Measurements from ENCODE around the gene TMPRSS3.

TMPRSS3 gene

DNA sequence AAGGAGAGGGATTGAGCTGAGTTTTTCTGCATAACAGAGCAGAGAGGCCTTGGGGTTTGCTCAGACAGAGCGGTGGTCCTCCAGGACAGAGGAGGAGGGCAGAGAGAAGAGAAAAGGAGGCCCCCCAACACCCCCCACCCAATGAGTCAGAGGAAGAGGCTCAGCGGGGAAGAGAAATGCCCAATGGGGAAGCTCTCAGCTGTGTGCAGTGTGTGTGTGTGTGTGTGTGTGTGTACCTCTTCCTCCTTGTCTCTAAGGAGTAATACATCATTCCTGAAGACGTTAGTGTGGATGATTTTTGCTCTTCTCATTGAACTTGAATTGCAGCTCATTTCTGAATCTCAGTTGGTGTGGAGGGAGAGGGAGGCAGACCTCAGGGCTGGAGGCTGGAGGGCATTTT lies 8.7 kb downstream of the TMPRSS3 start:
- no peak for DNase-seq

DNA sequence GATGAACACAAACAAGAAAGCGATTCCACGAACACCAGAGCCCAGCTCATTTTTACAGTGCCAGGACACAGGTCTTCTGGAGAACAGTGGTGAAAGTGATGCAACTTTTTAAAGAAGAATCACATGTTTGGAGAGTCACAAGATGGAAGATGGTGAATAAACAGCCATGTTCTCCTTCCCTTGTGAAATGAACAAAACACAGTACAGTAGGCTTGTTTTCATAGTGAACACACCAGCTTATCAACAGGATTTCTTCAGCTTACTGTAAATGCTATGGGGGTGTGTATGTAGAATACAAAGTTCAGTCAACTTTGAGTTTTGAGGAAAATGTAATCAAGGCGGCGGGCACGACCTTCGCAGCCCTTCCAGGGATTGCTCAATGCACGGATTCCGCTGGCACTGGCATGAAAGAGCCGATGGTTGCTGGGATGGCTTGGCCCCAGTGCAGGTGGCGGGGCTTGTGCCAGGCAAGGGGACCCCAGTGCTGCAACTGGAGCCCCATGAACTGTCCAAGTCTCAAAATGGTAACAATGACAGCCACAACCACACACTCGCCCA lies 9.7 kb downstream of the TMPRSS3 start:
- DNase-seq: no peak

DNA sequence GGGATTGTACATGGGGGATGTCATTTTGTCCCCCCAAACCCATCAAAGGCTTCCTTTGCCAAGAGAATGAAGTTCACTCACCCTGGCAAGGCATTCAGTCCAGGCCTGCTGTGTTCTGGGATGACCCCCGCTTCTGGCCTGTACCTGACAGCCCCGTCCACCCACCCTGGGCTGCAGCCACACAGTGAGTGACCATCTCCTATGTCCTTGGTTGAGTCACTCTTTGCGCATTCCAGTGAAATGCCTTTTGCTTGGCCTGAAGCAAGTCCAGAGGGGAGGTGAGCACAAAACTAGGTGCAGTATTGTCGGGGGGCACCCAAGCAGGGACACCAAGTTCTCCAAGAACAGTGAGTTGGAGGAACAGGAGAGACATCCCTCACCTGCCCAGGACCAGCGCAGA lies 10.2 kb downstream of the TMPRSS3 start:
- DNase-seq: no peak

DNA sequence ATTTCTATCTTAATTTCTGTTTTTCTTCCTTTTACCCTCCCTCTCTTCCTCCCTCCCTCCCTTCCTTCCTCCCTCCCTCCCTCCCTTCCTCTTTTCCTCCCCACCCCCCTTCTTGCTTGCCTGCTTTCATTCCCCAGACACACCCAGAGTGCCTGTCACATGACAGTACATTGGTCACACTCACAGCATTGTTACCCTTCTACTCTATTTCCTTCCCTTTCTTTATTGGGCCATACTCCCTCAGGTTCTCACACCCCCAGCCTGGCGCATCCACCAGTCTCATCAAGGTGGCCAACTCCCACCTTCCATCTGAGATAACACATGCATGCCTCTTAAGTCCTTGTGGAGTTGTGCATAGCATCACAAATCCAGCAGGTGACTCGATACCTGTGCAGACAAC lies 10.9 kb downstream of the TMPRSS3 start:
- no peak for DNase-seq

DNA sequence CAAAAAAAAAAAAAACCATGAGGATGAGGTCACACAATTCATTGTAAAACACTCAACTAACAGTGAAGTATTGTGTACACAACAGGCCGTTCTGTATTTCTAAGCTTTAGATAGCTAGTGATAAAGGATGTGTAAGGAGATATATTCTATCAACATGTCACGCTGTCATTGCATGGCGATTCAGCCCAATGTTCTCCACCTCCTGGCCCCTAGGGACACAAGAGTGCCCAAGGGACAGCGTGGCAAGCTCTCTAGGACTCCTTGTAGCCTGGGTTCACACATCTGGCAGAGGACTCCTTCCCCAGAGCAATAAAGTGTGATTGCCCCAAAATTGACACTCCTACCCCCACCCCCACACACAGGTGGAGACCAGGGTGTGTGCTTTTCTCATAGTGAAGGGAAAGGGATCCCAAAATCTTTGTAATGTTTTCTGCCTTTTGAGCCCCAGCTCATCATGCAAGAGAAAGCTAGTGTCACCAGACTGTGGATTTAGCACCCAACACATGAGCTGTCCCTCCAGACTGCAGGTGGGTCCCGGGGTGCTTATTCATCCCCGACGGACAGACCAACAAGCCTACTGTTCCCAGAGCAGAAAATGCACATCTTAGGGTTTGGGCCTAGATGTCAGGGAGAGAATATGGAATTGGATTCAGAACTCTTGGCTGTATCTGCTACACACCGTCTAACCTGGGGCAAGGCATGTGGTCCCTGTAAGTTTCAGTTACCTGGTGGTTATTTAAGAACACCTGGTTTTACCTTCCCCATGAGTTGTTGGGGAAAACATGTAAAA lies 11.5 kb downstream of the TMPRSS3 start:
- peak; percentile 91 for DNase-seq

DNA sequence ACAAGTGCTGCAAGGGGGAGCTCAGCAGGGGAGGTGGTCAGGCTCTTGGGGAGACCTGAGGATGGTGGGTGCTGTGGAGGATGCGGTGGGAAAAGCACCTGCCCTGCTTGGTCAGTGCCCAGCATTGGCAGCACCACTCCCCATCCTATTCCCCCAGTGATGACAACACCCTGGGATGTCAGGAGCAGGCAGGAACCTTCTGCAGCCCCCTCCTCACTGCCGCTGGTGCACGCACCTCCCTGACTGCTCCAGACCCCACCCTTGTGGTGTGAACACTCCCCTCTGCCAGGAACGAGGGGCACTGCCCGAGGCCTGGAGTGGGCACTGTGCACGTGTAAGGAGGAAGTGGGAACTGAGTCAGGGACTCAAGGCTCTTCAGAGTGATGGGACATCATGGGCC lies 12.5 kb downstream of the TMPRSS3 start:
- DNase-seq: no peak

DNA sequence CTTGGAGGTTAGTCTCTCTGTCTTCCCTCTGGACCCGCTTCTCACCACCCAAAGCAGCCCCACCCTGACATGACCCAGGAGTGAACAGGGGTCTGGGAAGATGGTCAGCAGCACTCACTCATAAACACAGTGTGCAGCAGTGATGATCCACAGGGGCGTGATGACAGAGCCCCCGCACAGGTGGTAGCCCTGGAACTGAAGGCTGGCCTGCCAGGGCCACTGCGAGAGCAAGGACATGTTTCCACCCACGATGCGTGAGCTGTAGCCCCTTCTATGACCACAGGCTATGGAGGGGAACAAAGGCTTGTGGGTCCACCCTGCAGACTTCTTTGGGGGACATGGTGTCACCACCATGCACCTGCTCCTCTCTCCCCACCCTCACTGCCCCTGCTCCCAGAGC lies 12.9 kb downstream of the TMPRSS3 start:
- DNase-seq: no peak

DNA sequence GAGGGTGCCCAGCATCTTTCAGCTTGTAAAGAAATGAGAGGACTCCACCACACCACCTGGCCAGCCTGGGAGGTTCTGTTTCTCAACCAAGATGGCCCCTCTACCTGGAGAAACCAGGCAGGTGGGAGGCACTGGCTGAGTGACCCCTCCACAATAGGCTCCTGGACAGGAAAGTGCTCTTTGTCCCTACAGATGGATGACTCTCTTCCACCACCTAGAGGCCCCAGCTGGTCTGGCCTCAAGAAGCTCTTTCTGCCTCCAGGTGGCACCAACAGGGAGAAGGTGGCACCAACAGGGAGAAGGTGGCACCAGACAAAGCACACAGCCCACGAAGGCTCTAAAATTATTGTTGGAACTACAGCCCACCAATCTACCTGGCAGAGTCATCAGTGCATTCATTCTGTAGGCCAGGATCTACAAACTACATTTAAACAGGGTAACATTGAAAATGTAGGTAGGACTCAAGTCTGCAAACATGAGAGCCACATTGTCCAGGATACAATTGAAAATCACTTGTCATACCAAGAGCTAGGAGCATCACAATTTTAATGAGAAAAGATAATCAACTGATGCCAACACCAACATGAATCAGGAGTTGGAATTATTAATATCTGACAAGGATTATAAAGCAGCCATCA lies 14.4 kb downstream of the TMPRSS3 start:
- DNase-seq: peak; percentile 67

DNA sequence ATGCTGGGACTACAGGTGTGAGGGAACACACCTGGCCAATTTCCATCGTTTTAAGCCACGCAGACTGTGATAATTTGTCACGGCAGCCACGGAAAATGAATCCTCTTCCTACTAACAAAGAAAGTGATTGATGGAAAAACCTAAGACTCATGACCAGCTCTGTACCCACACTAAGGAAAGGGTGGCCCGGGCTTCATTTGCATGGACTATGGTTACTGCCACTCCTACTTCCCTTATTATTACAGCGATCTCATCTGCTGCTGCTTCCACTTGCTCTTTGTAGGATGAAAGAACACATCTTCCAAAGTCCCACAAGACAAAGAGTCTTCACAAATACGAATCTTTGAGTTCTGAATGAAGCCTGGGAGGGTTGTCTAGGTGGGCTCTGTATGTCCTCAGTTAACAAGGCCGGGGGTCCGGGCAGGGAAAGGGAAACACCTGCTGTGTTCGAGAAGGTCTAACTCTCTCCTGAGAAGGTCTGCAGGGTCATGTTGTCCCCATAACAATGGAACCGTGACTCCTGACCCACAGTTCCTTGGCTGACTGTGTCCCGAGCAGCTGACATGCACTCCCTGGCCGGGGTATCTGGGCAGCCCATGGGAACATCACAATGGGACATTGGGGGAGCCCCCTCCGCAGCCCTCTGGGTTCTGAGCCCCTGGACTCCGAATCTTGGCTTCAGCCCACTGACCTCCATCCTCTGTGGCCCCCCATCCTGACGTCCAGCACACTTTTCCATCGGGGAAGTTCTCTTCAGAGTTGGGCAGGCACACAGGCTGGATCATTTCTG lies 16.2 kb downstream of the TMPRSS3 start:
- DNase-seq: no peak

DNA sequence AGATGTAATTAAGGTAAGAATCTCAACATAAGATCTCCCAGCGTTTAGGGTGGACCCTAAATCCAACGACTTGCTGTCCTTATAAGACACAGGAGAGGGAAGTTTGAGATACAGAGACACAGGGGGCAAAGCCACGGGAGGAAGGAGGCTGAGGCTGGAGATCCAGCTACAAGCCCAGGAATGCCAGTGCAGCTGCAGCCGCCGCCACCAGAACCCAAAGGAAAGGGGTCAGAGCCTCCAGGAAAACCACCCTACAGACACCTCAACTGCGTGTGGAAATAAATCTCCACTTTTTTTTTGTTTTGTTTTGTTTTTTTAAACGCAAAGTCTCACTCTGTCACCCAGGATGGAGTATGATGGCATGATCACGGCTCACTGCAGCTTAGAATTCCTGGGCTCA lies 17.4 kb downstream of the TMPRSS3 start:
- DNase-seq: no peak

DNA sequence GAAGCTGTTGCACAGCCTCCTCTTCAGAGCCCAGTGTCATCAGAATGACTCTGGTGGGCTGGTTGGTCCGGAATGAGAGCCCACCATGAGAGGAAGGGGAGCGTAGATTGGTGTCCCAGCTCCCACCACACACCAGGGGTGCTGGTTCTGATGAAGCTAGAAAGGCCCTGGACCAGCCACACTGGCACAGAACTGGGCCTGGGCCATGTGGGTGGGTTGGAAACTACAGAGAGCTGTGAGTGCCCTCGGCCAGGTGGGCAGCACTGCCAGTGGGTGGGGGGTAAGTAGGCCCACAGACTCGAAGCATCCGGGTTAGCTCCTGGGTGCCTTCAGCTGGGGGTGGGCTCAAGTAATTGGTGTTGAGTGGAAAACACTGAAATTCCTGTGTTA lies 17.9 kb downstream of the TMPRSS3 start:
- DNase-seq: no peak

DNA sequence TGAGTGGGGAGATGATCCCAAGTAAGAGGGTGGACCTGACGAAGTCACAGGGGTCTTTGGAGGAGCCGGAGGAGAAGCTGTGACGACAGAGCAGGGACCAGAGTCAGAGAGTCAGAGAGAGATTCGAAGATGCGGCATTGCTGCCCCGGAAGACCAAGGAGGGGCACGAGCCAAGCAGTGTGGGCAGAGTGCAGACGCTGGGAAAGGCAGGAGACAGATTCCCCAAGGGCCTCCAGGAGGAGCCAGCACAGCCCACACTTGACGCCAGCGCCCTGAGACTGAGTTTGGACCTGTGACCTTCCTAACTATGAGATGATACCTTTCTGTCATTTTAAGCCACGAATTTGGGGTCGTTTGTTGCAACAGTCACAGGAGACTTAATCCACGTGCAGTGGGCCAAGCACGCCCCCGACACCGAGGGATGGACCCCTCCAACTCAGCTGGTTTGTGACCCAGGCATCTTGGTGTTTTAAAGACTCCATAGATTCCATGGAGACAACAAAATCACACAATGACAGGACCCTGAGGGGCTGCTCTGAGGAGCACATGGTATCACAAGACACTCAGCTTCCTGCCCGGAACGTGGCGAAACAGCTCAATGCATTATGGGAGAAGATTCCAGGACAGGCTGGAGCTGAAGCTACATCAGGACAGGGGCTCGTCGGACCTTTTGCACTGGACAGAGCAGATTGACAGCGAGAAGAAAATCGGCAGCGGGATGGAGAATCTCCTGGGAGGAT lies 18.5 kb downstream of the TMPRSS3 start:
- no peak for DNase-seq

DNA sequence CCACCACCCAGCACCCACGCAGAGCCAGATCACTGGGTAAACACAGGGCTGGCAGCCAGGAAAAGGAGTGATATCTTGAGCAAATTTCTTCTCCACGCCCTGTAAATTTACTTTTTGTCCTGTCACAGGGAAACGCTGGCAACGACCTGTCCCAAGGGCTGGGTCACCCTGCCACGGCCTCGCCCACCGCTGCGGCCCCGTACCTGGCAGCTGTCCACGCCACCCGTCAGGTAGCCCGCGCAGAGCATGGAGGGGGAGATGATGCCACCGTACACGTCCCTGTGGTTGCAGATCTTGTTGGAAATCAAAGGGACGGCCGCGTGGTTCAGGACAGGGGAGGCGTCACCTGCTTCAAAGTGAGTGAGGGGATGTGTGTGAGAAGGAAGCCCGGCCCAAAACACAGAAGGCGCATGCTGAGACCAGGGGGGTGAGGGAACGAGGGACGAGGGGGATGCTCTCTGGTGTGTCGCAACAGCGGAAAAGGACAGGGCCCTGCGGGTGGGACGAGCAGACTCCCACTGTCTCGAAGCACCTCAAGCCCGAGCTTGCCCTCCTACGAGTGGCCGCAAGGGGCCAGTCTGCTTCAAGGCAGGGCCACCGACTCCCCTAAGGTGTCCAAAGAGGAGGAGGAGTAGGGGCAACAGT lies 19.4 kb downstream of the TMPRSS3 start:
- no peak for DNase-seq

DNA sequence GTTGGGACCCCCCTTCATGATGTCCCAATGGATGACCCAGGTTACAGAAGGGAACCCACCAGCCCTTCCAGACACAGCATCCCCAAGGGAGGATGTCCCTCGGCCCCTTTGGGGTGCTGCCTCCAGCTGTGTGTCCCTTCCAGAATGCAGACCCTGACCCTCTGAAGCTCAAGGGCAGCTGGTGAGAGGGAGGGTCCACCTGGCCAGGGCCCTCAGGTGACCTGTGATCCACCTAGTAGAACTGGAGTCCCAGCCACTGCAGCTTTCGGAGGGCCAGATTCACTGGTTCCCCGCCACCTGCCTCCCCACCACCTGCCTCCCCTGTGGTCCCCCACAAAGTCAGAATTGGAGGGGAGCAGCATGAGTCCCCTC lies 19.9 kb downstream of the TMPRSS3 start:
- no peak for DNase-seq

DNA sequence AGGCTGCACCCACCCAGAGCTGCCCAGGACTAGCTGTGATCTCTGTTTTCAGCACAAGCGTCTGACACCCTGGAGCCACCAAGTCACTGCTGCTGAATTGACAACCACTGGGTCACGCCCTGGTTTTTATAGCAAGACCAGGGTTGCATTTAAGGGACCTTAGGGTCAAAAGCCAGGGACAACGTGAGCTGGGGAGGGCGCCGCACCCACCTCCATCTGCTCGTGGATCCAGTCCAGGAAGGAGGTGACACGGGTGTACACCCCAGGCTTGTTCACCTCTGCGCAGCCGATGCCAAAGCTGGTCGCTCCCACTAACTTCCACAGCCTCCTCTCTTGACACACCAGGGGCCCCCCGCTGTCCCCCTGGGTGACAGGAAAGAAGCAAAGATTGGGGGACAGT lies 20.3 kb downstream of the TMPRSS3 start:
- DNase-seq: no peak

DNA sequence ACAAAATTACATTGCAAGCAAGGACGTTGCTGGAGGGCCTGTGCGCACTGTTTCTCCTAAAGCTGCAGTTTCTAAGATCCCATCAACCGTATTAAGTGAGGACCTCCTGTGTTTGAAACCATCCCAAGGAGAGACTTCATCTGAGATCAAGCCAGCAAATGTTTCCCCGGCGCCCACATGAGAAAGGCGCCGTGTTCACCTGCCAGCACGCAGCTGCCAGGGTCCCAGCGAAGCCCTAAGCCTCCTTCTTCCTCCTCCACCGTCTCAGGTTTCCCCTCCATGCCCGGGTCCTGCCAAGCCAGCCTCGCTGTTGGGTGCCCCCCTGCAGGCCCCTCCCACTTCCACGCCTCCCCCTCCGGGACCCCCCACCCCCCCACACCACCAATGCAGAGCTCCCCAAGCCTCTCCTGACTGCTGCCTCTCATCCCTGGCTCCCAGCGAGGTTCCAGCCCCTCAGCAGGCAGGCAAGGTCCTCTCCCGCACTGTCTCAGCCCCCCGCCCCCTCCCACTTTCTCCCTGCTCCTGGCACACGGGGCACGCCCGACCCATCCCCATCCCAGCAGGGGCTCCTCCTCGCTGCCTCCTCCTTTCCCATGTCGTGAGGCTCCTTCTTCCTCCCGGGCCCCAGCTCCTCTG lies 20.9 kb downstream of the TMPRSS3 start:
- DNase-seq: no peak

DNA sequence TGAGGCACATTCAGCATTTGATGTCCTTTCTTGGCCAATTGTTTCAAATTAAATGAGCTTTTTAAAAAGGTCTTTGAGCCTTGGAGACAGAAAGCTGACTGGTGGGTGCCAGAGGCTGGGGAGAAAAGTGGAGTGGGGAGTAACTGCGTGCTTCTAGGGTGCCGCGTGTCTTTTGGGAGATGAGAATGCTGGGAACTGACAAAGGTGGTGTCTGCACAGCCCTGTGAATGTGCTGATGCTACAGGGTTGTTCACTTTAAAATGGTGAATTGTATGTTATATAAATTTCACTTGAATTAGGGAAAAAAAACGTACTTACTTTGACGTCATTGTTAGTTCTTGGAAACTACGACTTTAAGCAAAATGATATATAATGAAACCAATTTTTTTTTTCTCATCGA lies 21.4 kb downstream of the TMPRSS3 start:
- DNase-seq: no peak

DNA sequence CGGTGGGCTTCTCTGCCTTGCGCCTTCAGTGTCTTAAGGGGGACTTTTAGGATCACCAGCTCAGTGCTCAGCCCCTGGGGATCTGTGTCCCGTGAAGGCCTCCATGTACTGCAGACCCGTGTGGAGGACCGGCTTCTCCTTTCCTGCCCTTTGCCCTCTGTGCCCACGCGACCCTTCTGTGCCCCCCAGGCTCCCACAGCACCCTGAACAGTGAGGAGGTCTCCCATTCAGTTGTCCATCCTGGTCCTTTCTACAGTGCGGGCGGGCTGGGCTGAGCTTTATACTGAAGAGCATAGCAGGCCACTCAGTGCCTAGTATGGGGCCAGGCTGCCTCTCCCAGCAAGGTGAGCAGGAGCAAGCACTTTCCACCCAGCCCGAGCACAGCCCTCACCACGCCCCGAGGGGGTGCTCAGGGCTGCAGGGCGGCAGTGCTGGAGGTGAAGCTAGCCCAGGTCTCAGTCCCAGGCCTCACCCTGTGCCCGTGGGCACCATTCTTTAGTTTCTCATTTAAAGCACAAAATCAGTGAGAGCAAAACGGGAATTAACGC lies 21.9 kb downstream of the TMPRSS3 start:
- DNase-seq: no peak

DNA sequence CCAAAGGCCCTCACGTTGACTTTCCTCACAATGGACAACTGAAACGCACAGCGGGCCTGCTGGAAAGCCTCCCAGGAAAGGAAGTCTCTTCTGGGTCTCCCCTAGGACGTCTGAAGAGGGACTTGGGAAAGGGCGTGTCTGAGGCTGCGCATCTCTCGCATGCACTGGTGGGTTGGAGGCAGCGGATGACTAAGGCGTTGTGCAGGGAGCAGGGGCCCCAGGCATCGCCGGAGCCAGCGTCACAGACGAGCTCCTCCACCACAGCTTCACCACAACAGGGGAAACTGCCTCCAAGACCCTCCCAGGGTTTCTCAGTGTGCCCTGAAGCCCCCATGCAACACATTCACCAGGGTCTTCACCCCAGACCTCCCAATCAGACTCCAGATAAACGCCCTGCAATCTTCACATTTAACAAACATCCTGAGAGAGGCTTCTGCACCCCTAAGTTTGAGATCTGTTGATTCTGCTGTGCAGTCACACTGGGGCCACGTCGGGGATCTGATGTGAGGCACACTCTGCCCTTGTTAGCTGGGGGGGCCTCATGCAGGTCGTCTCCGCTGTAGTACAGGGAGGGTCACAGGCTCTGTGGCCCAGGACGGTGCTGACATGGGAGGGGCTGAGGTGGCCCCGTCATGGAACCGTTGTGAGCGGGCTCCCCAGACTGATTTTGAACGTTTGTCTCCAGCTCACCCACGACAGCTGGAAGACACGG lies 22.5 kb downstream of the TMPRSS3 start:
- DNase-seq: no peak

DNA sequence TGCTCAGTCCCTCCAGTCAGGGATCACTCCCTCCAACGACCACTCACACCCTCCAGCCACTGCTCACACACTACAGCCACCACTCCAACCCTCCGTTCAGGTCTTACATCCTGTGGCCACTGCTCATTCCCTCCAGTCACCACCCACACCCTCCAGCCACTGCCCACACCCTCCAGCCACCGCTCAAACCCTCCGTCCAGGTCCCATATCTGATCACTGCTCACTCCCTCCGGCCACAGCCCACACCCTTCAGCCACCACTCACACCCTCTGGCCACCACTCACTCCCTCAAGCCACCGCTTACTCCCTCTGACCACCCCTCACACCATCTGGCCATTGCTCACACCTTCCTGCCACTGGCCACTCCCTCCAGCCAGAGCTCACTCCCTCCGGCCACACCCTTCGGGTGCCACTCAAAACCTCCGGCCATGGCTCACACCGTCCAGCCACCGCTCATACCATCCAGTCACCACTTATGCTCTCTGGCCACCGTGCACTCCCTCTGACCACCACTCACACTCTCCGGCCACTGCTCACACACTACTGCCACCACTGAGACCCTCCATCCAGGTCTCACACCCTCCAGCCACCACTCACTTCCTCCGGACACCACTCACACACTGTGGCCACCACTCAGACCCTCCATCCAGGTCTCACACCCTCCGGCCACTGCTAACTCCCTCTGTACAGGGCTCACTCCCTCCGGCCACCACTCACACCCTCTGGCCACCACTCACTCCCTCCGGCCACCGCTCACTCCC lies 24.8 kb downstream of the TMPRSS3 start:
- no peak for DNase-seq

Measured in NCI-H2029 (cell line).